Measurements from ENCODE around the gene OGFOD2. TPM values are rescaled to one million over a fixed set of nuclear protein-coding genes. Genes with fewer than 3 reads are reported as not detected.

Gene OGFOD2
- total RNA-seq, 1 experiment from 2014 or later: 21.5 TPM

DNA sequence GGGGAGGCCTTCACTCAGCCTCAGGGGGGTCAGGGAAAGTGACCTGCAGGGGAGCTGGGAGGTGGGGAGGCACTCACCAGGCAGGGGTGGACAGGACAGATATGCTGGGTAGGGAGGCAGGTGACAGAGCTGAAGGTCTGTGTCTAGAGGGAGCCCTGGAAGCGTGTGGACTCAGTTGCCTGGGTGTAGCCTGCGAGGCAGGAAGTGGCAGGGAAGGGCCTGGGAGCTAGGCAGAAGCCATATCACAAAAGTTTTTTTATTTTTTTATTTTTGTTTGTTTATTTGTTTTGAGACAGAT lies 44.7 kb downstream of the OGFOD2 start:
- H3K27ac Mint-ChIP-seq (ENCODE audit: unreplicated experiment): no peak overlapping the region
- CTCF ChIA-PET: no interaction called here
- H3K9me3 Mint-ChIP-seq (ENCODE audit: low read depth, unreplicated experiment): no peaks in the 10 kb centered on the region
- DNase-seq: no peak
- TF ChIP-seq, protein P1, sequence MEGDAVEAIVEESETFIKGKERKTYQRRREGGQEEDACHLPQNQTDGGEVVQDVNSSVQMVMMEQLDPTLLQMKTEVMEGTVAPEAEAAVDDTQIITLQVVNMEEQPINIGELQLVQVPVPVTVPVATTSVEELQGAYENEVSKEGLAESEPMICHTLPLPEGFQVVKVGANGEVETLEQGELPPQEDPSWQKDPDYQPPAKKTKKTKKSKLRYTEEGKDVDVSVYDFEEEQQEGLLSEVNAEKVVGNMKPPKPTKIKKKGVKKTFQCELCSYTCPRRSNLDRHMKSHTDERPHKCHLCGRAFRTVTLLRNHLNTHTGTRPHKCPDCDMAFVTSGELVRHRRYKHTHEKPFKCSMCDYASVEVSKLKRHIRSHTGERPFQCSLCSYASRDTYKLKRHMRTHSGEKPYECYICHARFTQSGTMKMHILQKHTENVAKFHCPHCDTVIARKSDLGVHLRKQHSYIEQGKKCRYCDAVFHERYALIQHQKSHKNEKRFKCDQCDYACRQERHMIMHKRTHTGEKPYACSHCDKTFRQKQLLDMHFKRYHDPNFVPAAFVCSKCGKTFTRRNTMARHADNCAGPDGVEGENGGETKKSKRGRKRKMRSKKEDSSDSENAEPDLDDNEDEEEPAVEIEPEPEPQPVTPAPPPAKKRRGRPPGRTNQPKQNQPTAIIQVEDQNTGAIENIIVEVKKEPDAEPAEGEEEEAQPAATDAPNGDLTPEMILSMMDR (IDR thresholded peaks at IDR 0.05; ENCODE audit: unreplicated experiment): no peak
- no peaks in the 10 kb centered on the region for H3K36me3 Mint-ChIP-seq (ENCODE audit: insufficient read depth, unreplicated experiment)
- no peaks in the 10 kb centered on the region for H3K27me3 Mint-ChIP-seq (ENCODE audit: unreplicated experiment)
- peaks cover 8% of the 10 kb centered on the region for H3K4me1 Mint-ChIP-seq (ENCODE audit: low read depth, unreplicated experiment)
- no peak overlapping the region for H3K4me3 Mint-ChIP-seq (ENCODE audit: low read depth, unreplicated experiment)
- intact Hi-C loops (cut with micrococcal nuclease; ENCODE audit: unreplicated experiment): no loop called here
- BruUV-seq (replicated peaks): no TSS peak

DNA sequence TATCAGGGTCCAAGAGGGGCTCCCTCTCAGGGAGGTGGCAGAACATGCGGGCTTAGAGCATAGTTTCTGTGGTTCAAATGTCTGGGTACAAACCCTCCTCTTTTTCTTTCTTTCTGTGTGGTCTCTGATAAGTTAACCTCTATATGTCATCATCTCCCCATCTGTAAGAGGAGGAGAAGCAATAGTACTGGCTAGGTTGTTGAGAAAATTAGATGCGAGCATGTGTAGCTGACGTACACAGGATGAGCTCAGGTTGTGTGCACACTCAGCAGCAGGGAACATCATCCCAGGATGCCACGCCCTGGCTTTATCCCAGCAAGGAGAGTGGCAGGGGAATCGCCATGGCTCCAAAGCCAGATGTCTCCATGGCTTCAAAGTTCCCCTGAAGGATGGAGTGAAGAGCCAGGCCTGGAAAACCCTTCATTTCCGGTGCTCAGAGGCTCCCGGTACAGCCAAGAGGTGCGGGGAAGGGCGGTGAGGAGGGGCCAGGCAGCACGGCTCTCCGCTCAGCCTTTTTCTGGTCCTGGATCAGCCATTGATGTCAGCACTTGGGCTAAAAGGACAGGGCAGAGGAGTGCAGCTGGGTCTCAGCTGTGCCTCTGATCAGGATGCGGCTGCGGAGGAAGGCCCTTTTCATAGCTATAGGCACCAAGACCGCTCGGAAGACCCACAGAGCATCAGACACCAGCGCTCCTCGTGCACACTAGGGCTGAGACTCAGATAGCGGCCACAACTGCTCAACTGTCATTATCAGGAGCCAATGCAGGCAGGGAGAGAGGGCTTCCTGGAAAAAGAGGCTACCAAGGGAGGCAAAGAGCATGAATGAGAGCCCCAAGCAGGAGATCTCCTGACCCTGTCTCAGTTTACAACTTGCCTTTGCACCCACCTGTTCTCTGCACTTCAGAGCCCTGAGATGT lies 46.9 kb downstream of the OGFOD2 start:
- CTCF ChIA-PET: no interaction called here
- intact Hi-C loops (cut with micrococcal nuclease; ENCODE audit: unreplicated experiment): no loop called here
- Mint-ChIP-seq H3K27me3 (ENCODE audit: unreplicated experiment) (no peaks in the 10 kb centered on the region), H3K36me3 (ENCODE audit: insufficient read depth, unreplicated experiment) (no peaks in the 10 kb centered on the region), H3K27ac (ENCODE audit: unreplicated experiment) (no peak overlapping the region), H3K9me3 (ENCODE audit: low read depth, unreplicated experiment) (no peaks in the 10 kb centered on the region), H3K4me3 (ENCODE audit: low read depth, unreplicated experiment) (no peak overlapping the region), H3K4me1 (ENCODE audit: low read depth, unreplicated experiment) (peaks cover 8% of the 10 kb centered on the region)
- no peak for DNase-seq
- TF ChIP-seq, protein P1 (IDR thresholded peaks at IDR 0.05; ENCODE audit: unreplicated experiment): no peak
- BruUV-seq (replicated peaks): no TSS peak

GRCh38 chr12:123022846-123023245 lies 47.8 kb downstream of the OGFOD2 start:
- no peak overlapping the region for H3K27ac Mint-ChIP-seq (ENCODE audit: unreplicated experiment)
- DNase-seq: no peak
- no peaks in the 10 kb centered on the region for H3K9me3 Mint-ChIP-seq (ENCODE audit: low read depth, unreplicated experiment)
- no peaks in the 10 kb centered on the region for H3K27me3 Mint-ChIP-seq (ENCODE audit: unreplicated experiment)
- intact Hi-C loops (cut with micrococcal nuclease; ENCODE audit: unreplicated experiment): no loop called here
- no peaks in the 10 kb centered on the region for H3K36me3 Mint-ChIP-seq (ENCODE audit: insufficient read depth, unreplicated experiment)
- no peak overlapping the region for H3K4me3 Mint-ChIP-seq (ENCODE audit: low read depth, unreplicated experiment)
- TF ChIP-seq, protein P1 (IDR thresholded peaks at IDR 0.05; ENCODE audit: unreplicated experiment): no peak
- no TSS peak for BruUV-seq (replicated peaks)
- CTCF ChIA-PET: no interaction called here
- H3K4me1 Mint-ChIP-seq (ENCODE audit: low read depth, unreplicated experiment): peaks cover 8% of the 10 kb centered on the region

- H3K36me3 Mint-ChIP-seq (ENCODE audit: insufficient read depth, unreplicated experiment): peaks cover 5% of the 10 kb centered on the region
- CTCF ChIA-PET: interaction anchor here (1.6 kb wide), 1 partner anchor 213 kb away, joined by 3 read pairs; no protein-coding TSS in a partner anchor
These were observed 49.9 kb downstream of the OGFOD2 start for GRCh38 chr12:123024819-123025391.

More at GRCh38 chr12:123024819-123025391, 49.9 kb downstream of the OGFOD2 start:
- Mint-ChIP-seq H3K9me3 (ENCODE audit: low read depth, unreplicated experiment) (no peaks in the 10 kb centered on the region), H3K4me3 (ENCODE audit: low read depth, unreplicated experiment) (no peak overlapping the region), H3K27ac (ENCODE audit: unreplicated experiment) (no peak overlapping the region), H3K4me1 (ENCODE audit: low read depth, unreplicated experiment) (no peaks in the 10 kb centered on the region), H3K27me3 (ENCODE audit: unreplicated experiment) (no peaks in the 10 kb centered on the region)
- intact Hi-C loops (cut with micrococcal nuclease; ENCODE audit: unreplicated experiment): no loop called here
- BruUV-seq (replicated peaks): no TSS peak
- DNase-seq: no peak
- TF ChIP-seq, protein P1 (IDR thresholded peaks at IDR 0.05; ENCODE audit: unreplicated experiment): no peak

All from Calu3 (cell line).